ENCODE results near the gene ZNG1B. TPM values are rescaled to one million over a fixed set of nuclear protein-coding genes. Genes with fewer than 3 reads are reported as not detected.
A peak's percentile ranks its signal among the peaks of the same experiment; 100 is the strongest.
"Not testable (repeated sequence)": the region's sequence is repeated elsewhere in the genome, so short reads cannot be mapped to it uniquely, and the experiment has no call there.

The ZNG1B gene
- total RNA-seq, 2 experiments from 2014 or later, result 42.2 to 44.9 TPM

- intact Hi-C loops (cut with DNase I, micrococcal nuclease); H3K27ac Mint-ChIP-seq; H3K4me3 Mint-ChIP-seq; ATAC-seq; CTCF ChIA-PET; DNase-seq; H3K27me3 Mint-ChIP-seq; H3K9me3 Mint-ChIP-seq (ENCODE audit: low read depth); H3K4me1 Mint-ChIP-seq; POLR2A ChIA-PET; H3K36me3 Mint-ChIP-seq (ENCODE audit: low read depth): not testable (repeated sequence)
These were observed 91.4 kb downstream of the ZNG1B start for GRCh38 chr2:113528904-113529303.

DNA sequence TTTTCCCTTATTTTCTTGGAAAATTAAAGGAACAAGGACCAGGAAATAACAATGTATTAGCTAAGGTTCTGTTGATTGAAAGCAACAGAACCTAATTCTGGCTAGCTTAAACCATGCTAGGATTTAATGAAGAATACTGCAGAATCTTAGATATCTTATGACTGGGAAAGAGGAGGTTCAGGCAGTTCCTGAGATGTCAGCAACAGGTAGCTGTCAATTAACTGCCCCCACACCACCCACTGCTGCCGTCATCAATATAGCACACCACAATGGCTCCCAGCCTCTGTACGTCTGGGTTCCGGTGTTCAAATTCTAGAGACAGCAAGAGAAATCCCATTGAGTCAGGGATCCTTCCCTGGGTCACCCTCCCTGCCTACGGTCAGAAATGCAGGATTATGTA is 95.5 kb downstream of the ZNG1B start:
- H3K27ac Mint-ChIP-seq; H3K36me3 Mint-ChIP-seq (ENCODE audit: low read depth); CTCF ChIA-PET; H3K4me3 Mint-ChIP-seq; ATAC-seq; H3K4me1 Mint-ChIP-seq; DNase-seq; H3K27me3 Mint-ChIP-seq; intact Hi-C loops (cut with DNase I, micrococcal nuclease); H3K9me3 Mint-ChIP-seq (ENCODE audit: low read depth); POLR2A ChIA-PET: not testable (repeated sequence)

DNA sequence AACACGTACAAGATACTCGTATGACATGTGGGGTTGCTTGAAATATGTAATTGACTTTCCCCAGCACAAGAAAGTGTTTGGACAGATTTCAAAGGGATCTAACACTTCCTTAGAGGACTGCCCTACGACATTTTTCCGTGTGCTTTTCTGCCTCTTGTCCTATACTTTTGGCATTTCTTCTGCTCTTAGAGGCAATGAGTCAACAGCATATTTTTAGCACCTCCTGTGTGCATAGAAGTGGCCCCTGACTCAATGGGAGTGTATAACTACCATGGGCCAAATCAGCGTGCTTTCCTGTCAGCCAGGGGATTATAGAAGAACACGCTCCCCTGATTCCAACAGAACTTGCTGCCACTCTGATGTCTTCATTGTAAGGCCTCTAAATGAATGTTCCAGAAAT is 99.1 kb downstream of the ZNG1B start:
- H3K36me3 Mint-ChIP-seq (ENCODE audit: low read depth); CTCF ChIA-PET; POLR2A ChIA-PET; intact Hi-C loops (cut with DNase I, micrococcal nuclease); ATAC-seq; H3K4me3 Mint-ChIP-seq; H3K27me3 Mint-ChIP-seq; H3K9me3 Mint-ChIP-seq (ENCODE audit: low read depth); H3K4me1 Mint-ChIP-seq; DNase-seq; H3K27ac Mint-ChIP-seq: not testable (repeated sequence)

DNA sequence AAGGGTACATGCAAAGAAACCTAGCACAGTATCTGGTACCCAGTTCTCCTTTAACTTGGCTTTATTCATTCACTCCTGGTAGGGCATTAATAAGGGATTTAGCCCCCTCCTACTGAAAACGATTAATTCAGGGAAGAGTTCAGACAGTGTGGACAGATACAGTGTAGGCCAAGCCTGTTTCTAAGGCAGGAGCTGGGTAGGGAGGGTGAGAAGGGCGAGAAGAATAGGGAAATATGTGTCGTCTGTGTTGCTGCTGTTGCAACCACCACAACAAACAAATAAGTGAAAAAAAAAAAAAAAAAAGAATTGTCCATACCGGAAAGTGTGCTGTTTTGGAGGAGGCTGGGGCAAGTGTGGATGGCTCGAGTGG is 103.3 kb downstream of the ZNG1B start:
- ATAC-seq; intact Hi-C loops (cut with DNase I, micrococcal nuclease); H3K27ac Mint-ChIP-seq; H3K9me3 Mint-ChIP-seq (ENCODE audit: low read depth); H3K4me1 Mint-ChIP-seq; H3K27me3 Mint-ChIP-seq; POLR2A ChIA-PET; H3K4me3 Mint-ChIP-seq; H3K36me3 Mint-ChIP-seq (ENCODE audit: low read depth); DNase-seq; CTCF ChIA-PET: not testable (repeated sequence)

GRCh38 chr2:113541204-113541975 is 103.9 kb downstream of the ZNG1B start:
- H3K4me1 Mint-ChIP-seq; H3K27ac Mint-ChIP-seq; intact Hi-C loops (cut with DNase I, micrococcal nuclease); H3K36me3 Mint-ChIP-seq (ENCODE audit: low read depth); POLR2A ChIA-PET; CTCF ChIA-PET; H3K27me3 Mint-ChIP-seq; H3K9me3 Mint-ChIP-seq (ENCODE audit: low read depth): not testable (repeated sequence)
- DNase-seq (peak; percentile 38), ATAC-seq (peak; percentile 73)
- peak overlapping the region; percentile 68 for H3K4me3 Mint-ChIP-seq

DNA sequence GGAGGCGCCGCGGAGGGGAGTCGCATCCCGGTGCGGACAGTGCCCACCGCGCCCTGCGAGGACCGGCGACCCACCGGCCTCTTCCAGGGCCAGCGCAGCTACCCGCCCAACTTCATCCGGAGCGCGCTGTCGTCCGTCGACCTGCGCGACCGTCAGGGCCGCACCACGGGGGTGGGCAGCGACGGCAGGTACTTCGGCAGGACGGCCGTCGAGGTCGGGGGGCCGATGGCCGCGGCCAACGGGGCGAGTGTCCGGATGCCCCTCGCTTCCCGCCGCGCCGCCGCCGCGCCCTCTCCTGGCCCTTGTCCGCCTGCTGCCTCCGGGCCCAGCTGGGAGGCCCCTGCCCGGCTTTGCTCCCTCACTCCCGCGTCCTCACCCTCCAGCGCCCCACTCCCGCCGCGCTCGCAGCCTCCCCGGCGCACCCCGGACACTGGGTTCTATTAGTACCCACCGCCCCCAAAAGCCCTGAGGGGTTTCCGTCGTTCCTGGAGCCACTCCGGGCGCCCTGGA is 104.5 kb downstream of the ZNG1B start:
- DNase-seq, result peak; percentile 9
- POLR2A ChIA-PET; H3K27me3 Mint-ChIP-seq; H3K36me3 Mint-ChIP-seq (ENCODE audit: low read depth); H3K27ac Mint-ChIP-seq; H3K4me1 Mint-ChIP-seq; CTCF ChIA-PET; intact Hi-C loops (cut with DNase I, micrococcal nuclease); H3K9me3 Mint-ChIP-seq (ENCODE audit: low read depth): not testable (repeated sequence)
- ATAC-seq, result peak; percentile 38
- H3K4me3 Mint-ChIP-seq, result peak overlapping the region; percentile 61

DNA sequence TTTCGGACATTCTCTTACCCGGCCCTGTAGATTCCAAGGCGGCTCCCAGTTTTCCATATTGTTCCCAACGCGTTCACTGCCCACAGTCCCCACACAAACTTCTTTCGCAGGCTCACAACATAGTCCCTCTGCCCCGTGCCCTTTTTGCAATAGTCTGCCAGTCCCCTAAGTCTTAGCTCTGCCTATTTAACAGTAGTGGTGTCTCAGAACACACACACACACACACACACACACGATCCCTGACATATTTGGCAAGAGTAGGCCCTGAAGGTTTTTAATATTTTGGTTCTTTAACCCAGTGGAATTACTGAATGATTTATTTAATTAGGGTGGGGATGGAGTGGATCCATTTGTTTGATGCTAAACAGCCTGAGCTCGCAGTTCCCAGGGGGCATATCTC is 105.0 kb downstream of the ZNG1B start:
- ATAC-seq; H3K36me3 Mint-ChIP-seq (ENCODE audit: low read depth); POLR2A ChIA-PET; CTCF ChIA-PET; H3K27ac Mint-ChIP-seq; H3K9me3 Mint-ChIP-seq (ENCODE audit: low read depth); H3K4me1 Mint-ChIP-seq; H3K27me3 Mint-ChIP-seq; intact Hi-C loops (cut with DNase I, micrococcal nuclease); DNase-seq: not testable (repeated sequence)
- H3K4me3 Mint-ChIP-seq, result peak overlapping the region; percentile 61

Other genes with a start within 250 kb of the ZNG1B start
- 1 to 10 TPM; 1.4 to 2.1 TPM for gene PAX8, start 158.8 kb upstream of the ZNG1B start, total RNA-seq
- under 1 TPM in 1 of 2 experiments, not detected in 1; 0.14 TPM for gene FOXD4L1, start 61.0 kb downstream of the ZNG1B start, total RNA-seq
- 10 to 100 TPM; 12.3 to 16.0 TPM for gene RABL2A, start 189.6 kb downstream of the ZNG1B start, total RNA-seq

All from activated CD4-positive, alpha-beta T cell treated with anti-CD3 and anti-CD28 coated beads for 36 hours (primary cell).